ENCODE results near the gene TMCO1.
"Not testable (repeated sequence)": the region's sequence is repeated elsewhere in the genome, so short reads cannot be mapped to it uniquely, and the experiment has no call there.

Gene TMCO1

GRCh38 chr1:165683848-165684485 is 84.7 kb downstream of the TMCO1 start:
- no peak for DNase-seq

GRCh38 chr1:165680773-165681172 is 87.9 kb downstream of the TMCO1 start:
- DNase-seq, result not testable (repeated sequence)

- no peak for DNase-seq
These were observed 88.4 kb downstream of the TMCO1 start for GRCh38 chr1:165680303-165680702.

GRCh38 chr1:165679282-165680036 is 89.2 kb downstream of the TMCO1 start:
- no peak for DNase-seq

GRCh38 chr1:165678509-165678908 is 90.2 kb downstream of the TMCO1 start:
- DNase-seq, result no peak

Data from activated gamma-delta T cell treated with Interleukin-2 at 50 U/mL for 16 hours (primary cell).